GM12892 (cell line): Measurements from ENCODE around the gene STAB2.

Experiments
- DNase-seq: peaks from one replicate; pipeline ENCODE4 v3.0.0; 2011; ENCODE audit not compliant: insufficient read length
- FAIRE-seq: peaks from 2 replicates; lab custom pipeline; 2011; peaks lifted over from hg19 to GRCh38; lab: Jason Lieb, UNC
- POLR2A ChIP-seq: IDR thresholded peaks from 2 replicates; pipeline ENCODE4 v1.6.1; 2011; ENCODE audit warnings: low read depth, low read length, control low read depth
- POLR2AphosphoS5 ChIP-seq: IDR thresholded peaks from 2 replicates; pipeline ENCODE4 v1.6.1; 2011; ENCODE audit warnings: low read depth, low read length, control low read depth
- TAF1 ChIP-seq: IDR thresholded peaks from 2 replicates; pipeline ENCODE4 v1.6.1; 2011; ENCODE audit warnings: low read depth, mild to moderate bottlenecking, control low read depth, low read length, borderline replicate concordance

STAB2 gene

GRCh38 chr12:103558879-103559278, 28.2 kb upstream of the STAB2 start:
- FAIRE-seq (no peak), DNase-seq (no peak)
- TF ChIP-seq POLR2A: no peak
- TF ChIP-seq POLR2AphosphoS5: no peak
- no peak for TF ChIP-seq TAF1

GRCh38 chr12:103560604-103561101, 26.4 kb upstream of the STAB2 start:
- FAIRE-seq: no peak
- no peak for TF ChIP-seq POLR2AphosphoS5
- TF ChIP-seq TAF1: no peak
- no peak for TF ChIP-seq POLR2A
- DNase-seq: no peak

GRCh38 chr12:103561174-103561573, 25.9 kb upstream of the STAB2 start:
- TF ChIP-seq POLR2AphosphoS5: no peak
- TF ChIP-seq POLR2A: no peak
- TF ChIP-seq TAF1: no peak
- FAIRE-seq: no peak
- no peak for DNase-seq

GRCh38 chr12:103566398-103566797, 20.7 kb upstream of the STAB2 start:
- no peak for FAIRE-seq
- TF ChIP-seq POLR2A: no peak
- no peak for TF ChIP-seq POLR2AphosphoS5
- TF ChIP-seq TAF1: no peak
- no peak for DNase-seq

GRCh38 chr12:103569278-103569677, 17.8 kb upstream of the STAB2 start:
- no peak for TF ChIP-seq TAF1
- FAIRE-seq: no peak
- no peak for DNase-seq

GRCh38 chr12:103571286-103571685, 15.8 kb upstream of the STAB2 start:
- DNase-seq (no peak), FAIRE-seq (no peak)
- TF ChIP-seq TAF1 (no peak), POLR2AphosphoS5 (no peak), POLR2A (no peak)

- no peak for FAIRE-seq
Measured at GRCh38 chr12:103572312-103573045, 14.6 kb upstream of the STAB2 start.

GRCh38 chr12:103573185-103573584, 13.9 kb upstream of the STAB2 start:
- no peak for FAIRE-seq
- no peak for TF ChIP-seq POLR2A
- TF ChIP-seq TAF1: no peak
- TF ChIP-seq POLR2AphosphoS5: no peak
- DNase-seq: no peak

More at GRCh38 chr12:103572312-103573045, 14.6 kb upstream of the STAB2 start:
- DNase-seq: no peak
- TF ChIP-seq POLR2AphosphoS5 (no peak), POLR2A (no peak), TAF1 (no peak)

- DNase-seq (no peak), FAIRE-seq (no peak)
- TF ChIP-seq TAF1: no peak
- TF ChIP-seq POLR2A: no peak
- TF ChIP-seq POLR2AphosphoS5: no peak
Measured at GRCh38 chr12:103578926-103579325, 8.1 kb upstream of the STAB2 start.

- no peak for FAIRE-seq
- no peak for DNase-seq
- TF ChIP-seq POLR2A (no peak), TAF1 (no peak), POLR2AphosphoS5 (no peak)
Measured at GRCh38 chr12:103580026-103580425, 7.0 kb upstream of the STAB2 start.

- TF ChIP-seq POLR2A (no peak), TAF1 (no peak), POLR2AphosphoS5 (no peak)
- FAIRE-seq (no peak), DNase-seq (no peak)
Measured at GRCh38 chr12:103583008-103583407, 4.1 kb upstream of the STAB2 start.

GRCh38 chr12:103586132-103586531, 941 bp upstream of the STAB2 start:
- TF ChIP-seq TAF1 (no peak), POLR2AphosphoS5 (no peak), POLR2A (no peak)
- DNase-seq (no peak), FAIRE-seq (no peak)

- FAIRE-seq (peak; percentile 30), DNase-seq (no peak)
- no peak for TF ChIP-seq POLR2A
- TF ChIP-seq TAF1: no peak
- TF ChIP-seq POLR2AphosphoS5: no peak
Measured at GRCh38 chr12:103588680-103589079, 1.6 kb downstream of the STAB2 start.
